GM18526 (cell line): ENCODE measurements around the gene SGCE.

Source experiments
- POLR2A ChIP-seq: IDR thresholded peaks from 3 replicates; pipeline ENCODE4 v1.6.1; 2011; ENCODE audit not compliant: insufficient read length; ENCODE audit errors: extremely low read depth

SGCE gene

DNA sequence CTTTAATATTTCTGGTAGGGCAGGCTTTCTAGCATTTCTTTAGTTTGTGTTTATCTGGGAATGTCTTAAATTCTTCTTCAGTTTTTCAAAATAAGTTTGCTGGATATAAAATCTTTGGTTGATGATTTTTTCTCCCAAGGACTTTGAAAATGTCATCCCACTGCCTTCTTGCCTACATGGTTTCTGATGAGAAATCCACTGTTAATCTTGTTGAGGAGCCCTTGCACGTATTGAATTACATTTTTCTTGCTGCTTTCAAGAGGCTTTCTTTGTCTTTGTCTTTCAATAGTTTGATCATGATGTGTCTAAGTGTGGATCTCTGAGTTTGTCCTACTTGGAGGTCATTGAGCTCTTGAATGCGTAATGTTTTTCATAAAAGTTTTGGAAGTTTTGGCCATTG is 80.3 kb downstream of the SGCE start:
- TF ChIP-seq POLR2A, result no peak

DNA sequence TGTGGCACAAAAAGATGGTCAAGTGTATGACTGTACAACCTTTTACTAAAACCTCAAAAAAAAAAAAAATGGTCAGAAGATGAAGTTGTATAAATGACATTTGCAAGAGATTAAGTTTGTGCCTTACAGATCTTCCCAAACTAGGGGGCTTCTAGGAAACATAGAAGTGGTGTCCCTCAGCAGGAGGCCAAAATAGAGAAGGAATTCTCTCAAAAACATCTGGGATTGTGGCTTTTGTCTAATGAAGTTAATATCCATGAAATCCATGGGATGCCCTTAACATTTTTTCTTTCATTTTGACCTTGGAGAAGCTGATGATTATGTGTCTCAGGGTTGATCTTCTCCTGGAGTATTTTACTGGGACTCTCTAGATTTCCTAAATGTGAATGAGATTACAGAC is 84.1 kb downstream of the SGCE start:
- no peak for TF ChIP-seq POLR2A

DNA sequence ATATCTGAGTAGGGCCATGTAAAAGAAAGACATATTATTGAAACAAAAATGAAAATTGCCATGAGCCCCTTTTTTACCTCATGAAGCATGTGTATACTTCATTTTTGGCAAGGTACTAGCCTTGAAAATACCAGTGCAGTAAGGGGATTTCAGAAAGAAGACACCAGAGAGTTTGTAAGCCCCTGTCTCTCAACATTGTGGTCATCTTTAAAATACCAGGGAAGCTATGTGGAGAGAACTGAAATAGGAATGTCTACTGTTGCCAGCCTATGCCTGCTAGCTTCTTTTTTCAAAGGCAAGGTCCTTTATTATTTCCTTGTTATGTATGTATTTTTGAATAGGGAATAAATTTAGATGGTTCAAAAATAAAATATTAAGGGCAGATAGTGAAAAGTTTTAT is 88.5 kb downstream of the SGCE start:
- no peak for TF ChIP-seq POLR2A

DNA sequence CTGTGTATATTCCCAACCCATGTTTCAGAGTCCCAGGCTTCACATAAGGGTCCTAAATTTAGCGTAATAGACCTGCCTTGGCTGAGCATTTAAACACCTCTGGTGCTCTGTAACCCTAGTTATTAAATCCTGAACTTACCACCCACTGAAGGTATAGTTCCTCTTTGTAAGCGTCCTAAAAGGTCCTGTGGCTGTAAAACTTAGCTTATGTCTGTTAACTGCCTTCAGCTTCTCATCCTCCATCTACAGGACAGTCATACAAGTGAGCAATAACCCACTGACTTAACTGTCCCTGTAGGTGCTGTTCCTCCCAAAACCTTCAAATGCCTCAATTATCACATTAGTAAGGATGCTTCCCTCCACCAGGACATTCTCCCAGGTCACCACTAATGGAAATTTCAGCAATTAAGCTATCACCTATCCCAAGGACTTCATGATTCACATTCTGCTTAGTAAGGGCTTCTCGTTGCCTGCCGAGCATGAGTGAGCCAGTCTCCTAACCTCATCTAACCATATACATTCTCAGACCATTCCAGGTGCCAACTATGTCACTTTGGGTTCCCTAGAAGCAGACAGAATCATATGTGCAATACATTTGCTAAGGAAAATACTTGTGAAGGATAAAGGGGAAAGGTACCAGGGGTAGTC is 90.6 kb downstream of the SGCE start:
- TF ChIP-seq POLR2A, result no peak

DNA sequence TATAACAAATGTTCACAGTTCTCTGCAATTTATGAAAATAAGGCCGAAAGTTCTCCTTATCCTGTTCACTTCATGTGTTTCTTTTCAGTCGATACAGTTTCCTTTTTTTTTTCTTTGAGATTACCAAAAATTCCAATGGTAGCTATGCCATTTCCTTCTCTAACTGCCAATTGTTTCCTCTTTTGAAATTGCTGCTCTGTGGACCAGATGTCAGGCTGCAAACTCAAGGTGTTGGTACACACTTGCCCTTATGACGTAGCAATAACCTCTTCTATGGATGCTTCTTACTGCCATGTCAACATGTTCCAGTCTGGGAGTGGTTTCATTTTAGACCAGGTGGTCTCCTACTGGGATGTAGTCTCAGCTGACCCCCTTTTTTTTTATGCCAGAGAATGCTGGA is 93.4 kb downstream of the SGCE start:
- TF ChIP-seq POLR2A, result no peak

DNA sequence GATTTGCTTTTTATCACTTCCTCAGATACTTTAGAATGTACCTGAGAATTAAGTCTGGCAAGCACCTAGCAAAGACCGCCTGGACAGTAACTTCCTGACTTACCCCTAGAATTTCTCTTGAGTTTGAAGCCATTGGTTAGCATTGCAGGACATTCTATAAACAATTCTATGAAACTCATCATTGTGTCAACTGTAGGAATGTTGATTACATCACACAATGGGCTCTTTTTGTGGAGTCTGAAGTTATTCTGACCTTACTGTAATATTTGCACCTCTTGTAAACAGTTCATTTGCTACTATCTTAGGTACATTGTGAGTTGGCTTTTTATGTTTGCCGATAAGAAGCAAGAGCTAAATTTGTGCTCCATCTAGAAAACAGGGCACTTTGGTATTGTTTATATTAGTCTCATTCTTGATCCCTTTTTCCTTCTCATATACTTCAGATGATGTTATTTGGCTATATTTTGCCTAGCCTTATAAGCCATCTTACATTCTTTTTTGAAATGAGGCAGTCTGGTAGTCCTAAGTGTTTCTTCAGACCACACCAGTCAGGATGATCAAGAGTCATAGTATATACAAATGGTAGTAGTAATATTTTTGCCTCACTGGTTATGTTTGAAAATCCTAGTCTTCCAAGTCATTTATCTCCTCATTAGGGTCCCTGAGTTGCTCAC is 94.0 kb downstream of the SGCE start:
- TF ChIP-seq POLR2A, result no peak

DNA sequence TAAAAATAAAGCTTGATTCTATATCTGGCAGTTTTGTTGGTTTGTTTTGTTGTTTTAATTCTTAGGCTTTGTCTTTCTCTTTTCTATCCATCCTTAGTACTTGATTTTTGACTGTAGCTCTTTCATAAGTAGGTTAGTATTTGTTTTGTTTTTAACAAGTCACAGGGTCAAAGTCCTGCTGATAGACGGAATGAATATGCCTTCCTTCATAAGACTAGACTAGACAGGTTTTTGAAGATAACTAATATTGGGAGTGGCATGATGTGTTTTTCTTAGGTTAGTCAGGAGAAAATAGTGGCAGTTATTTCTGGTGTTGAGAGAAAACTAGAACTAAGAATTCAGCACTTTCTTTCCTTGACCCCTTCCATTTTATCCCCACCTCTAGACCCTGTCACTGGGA is 96.0 kb downstream of the SGCE start:
- no peak for TF ChIP-seq POLR2A

DNA sequence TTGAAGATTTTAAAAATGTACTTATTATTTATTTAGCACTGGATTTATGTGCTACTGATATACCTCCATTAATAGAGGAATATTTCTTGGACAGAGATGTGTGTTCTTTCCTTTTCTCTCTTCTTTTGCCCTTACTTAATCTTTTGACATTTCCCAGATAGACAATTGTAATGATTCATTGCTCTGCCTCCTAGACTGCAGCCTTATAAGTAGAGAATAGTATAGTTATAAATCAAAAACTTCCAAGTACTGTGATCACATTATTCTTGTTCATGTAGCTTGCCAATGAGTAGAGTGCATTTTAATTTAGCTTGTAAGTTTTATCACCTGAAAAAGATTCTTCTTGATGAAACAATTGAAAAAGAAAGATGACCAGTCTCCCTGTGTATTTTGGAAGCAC is 98.7 kb downstream of the SGCE start:
- TF ChIP-seq POLR2A, result no peak

DNA sequence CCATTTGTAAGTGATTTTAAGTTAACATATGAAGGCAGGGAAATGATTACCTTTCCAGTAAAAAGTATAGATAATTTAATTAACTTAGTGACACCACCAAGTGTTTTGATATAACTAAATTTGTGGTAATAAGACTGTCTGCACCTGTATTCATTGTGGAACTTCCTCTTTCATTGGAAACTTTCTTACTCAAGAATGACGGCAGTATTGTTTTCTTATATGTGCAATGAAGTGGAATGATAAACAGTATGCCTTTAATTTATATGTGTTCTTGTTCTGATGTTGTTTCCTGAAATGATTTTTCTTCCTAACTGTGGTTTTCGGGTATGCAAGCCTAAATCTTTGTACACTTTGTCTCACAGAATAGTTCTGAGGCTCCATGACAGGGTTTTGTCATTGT is 99.9 kb downstream of the SGCE start:
- no peak for TF ChIP-seq POLR2A

DNA sequence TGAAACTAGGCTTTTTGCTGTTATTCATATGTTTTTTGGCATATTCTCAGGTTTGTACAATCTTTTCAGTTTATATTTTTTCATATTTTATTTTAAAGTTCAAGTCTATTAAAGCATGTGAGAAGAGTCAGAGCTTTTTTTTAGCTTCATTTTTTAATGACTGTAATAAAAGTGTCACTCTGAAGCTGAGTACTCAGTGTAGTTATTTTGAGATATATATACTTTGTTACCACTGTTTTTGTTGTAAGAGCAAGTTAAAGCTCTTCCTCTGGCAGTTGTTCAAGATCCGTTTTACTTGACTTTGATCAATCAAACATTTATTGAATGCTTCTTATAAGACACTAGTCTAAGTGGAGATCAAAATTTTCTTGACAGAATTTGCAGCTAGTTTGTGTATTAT is 108.8 kb downstream of the SGCE start:
- TF ChIP-seq POLR2A, result no peak

DNA sequence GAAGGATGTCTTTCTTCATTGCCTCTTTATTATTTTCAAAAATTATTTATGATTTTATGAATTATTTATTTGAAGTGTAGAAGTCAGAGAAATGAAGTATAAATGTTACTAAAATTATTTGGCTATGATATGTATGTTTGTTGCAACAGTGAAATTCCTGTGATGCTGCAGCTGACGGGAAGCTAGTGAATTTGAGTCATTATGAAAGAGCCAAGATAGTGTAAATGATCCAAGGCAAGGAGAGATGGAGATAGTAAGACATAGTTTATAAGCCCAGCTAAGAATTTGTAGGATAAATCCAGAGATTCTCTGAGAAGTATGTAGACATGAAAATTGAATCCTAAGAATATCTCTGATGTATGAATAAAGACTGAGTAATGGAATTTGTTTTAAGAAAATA is 115.5 kb downstream of the SGCE start:
- TF ChIP-seq POLR2A, result no peak
